ENCODE results near the gene ACSBG1. TPM values are rescaled to one million over a fixed set of nuclear protein-coding genes. Genes with fewer than 3 reads are reported as not detected.

ACSBG1 gene
- total RNA-seq, result 1 to 10 TPM in 1 of 7 donors, under 1 TPM in 4, not detected in 2; 0.15 to 2.2 (median 0.57) TPM
- under 1 TPM; 0.30 to 0.45 TPM for polyA plus RNA-seq
- long read RNA-seq, donor 1, result 0 reads
- long read RNA-seq, donor 2, result 0 reads
- long read RNA-seq, donor 3, result 0 reads

GRCh38 chr15:78234515-78235040 lies at the start of gene ACSBG1:
Gene ACSBG1 (minus strand): TSS chr15:78234565. CDS start chr15:78234501, 64 bp downstream.
- Histone ChIP-seq H3K4me3 (no peak within 1 kb of the TSS), H3K4me1 (ENCODE audit: insufficient read depth) (no peaks in the 10 kb centered on the region), H3K27ac (no peak within 1 kb of the TSS), H3K27me3 (no peaks in the 10 kb centered on the region), H3K9me3 (no peaks in the 10 kb centered on the region), H3K36me3 (no peaks in the 10 kb centered on the region)
- TF ChIP-seq, protein P1, sequence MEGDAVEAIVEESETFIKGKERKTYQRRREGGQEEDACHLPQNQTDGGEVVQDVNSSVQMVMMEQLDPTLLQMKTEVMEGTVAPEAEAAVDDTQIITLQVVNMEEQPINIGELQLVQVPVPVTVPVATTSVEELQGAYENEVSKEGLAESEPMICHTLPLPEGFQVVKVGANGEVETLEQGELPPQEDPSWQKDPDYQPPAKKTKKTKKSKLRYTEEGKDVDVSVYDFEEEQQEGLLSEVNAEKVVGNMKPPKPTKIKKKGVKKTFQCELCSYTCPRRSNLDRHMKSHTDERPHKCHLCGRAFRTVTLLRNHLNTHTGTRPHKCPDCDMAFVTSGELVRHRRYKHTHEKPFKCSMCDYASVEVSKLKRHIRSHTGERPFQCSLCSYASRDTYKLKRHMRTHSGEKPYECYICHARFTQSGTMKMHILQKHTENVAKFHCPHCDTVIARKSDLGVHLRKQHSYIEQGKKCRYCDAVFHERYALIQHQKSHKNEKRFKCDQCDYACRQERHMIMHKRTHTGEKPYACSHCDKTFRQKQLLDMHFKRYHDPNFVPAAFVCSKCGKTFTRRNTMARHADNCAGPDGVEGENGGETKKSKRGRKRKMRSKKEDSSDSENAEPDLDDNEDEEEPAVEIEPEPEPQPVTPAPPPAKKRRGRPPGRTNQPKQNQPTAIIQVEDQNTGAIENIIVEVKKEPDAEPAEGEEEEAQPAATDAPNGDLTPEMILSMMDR (IDR thresholded peaks at IDR 0.05), result no peak
- intact Hi-C loops (cut with DNase I), result loop anchor here in 1 of 4 donors (10.0 kb wide), 1 partner anchor 110 kb away; no protein-coding TSS in a partner anchor
- WGBS, 3 donors, result 41 to 57% (median 41%) methylated on average over 6 of the region's 6 CpGs
- no peak for DNase-seq

DNA sequence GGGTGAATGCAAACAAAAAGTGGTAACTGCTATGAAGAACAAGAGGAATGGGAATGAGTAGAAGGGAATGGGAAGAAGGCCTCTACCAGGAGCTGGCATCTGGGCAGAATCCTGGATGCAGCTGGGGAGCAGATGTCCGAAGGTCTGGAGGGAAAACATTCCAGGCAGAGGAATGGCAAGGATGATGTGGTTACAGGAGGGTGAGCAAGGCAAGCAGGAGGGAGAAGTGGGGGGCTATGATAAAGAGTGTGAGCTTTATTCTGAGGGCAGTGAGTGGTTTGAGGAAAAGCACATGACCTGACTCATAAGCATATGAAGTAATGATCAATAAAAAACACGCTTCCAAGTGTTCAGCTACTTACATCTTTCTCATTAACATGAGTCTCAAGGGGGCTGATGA lies 48.0 kb upstream of the ACSBG1 start:
- Histone ChIP-seq H3K9me3 (no peaks in the 10 kb centered on the region), H3K27me3 (no peaks in the 10 kb centered on the region), H3K4me1 (ENCODE audit: insufficient read depth) (no peaks in the 10 kb centered on the region), H3K4me3 (no peak overlapping the region), H3K36me3 (no peaks in the 10 kb centered on the region), H3K27ac (no peak overlapping the region)
- TF ChIP-seq, protein P1 (IDR thresholded peaks at IDR 0.05), result no peak
- TF ChIP-seq EP300 (IDR thresholded peaks at IDR 0.05), result no peak
- no peak for TF ChIP-seq POLR2A (IDR thresholded peaks at IDR 0.05)
- DNase-seq, result no peak
- 67 to 71% (median 68%) methylated on average over 2 of the region's 2 CpGs for WGBS, 3 donors
- intact Hi-C loops (cut with DNase I), result no loop called here

DNA sequence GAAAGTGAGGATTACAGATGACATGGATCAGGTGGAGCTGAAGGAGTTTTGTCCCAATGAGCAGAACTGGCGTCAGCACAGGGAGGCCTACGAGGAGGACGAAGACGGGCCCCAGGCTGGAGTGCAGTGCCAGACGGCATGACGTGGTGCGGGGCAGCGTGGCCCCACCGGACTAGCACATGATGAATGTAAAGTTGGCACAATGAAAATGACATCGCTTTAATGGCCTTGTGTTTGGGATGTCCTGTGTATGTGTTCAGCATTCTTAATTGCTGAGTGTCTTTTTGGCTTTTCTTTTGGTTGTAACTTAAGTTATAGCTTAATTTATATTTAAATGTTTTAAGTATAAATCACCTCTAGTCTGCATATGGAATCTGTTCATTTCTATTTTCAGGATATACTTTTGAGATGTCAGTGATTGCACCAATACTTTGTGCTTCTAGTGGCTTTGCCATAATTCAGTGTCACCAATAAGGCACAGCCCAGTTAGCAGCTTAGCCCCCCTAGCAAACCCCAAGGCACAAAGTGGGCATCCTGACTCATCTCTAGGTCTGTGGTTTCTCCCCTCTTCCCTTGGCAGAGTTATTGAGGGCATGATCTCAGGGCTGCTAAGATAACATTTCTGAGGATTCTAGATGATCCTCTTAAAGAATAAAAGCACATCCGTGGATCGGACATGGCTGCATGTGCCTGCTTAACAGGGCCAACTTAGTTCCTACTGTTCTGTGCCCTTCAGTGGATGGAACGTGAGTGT lies 46.1 kb upstream of the ACSBG1 start:
- Histone ChIP-seq H3K9me3 (no peaks in the 10 kb centered on the region), H3K27me3 (no peaks in the 10 kb centered on the region), H3K27ac (no peak overlapping the region), H3K4me1 (ENCODE audit: insufficient read depth) (no peaks in the 10 kb centered on the region), H3K36me3 (no peaks in the 10 kb centered on the region), H3K4me3 (no peak overlapping the region)
- DNase-seq, result no peak
- 86 to 90% (median 89%) methylated on average over 13 of the region's 13 CpGs for WGBS, 3 donors
- TF ChIP-seq EP300 (IDR thresholded peaks at IDR 0.05) (no peak), POLR2A (IDR thresholded peaks at IDR 0.05) (no peak)
- TF ChIP-seq, protein P1 (IDR thresholded peaks at IDR 0.05), result no peak
- intact Hi-C loops (cut with DNase I), result no loop called here

- DNase-seq, result no peak
- Histone ChIP-seq H3K27ac (no peak overlapping the region), H3K4me1 (ENCODE audit: insufficient read depth) (no peaks in the 10 kb centered on the region), H3K9me3 (no peaks in the 10 kb centered on the region), H3K36me3 (no peaks in the 10 kb centered on the region), H3K4me3 (no peak overlapping the region), H3K27me3 (no peaks in the 10 kb centered on the region)
- 80 to 82% (median 81%) methylated on average over 6 of the region's 6 CpGs for WGBS, 3 donors
- intact Hi-C loops (cut with DNase I), result no loop called here
- TF ChIP-seq POLR2A (IDR thresholded peaks at IDR 0.05), result no peak
These were observed 41.9 kb upstream of the ACSBG1 start for GRCh38 chr15:78276064-78276943.

All from ovary (tissue), 10 donors.